ENCODE measurements around the gene SCUBE1.

- TF ChIP-seq CTCF (IDR thresholded peaks at IDR 0.05) (no peak), POLR2AphosphoS5 (IDR thresholded peaks at IDR 0.05) (no peak), POLR2A (IDR thresholded peaks at IDR 0.05) (no peak)
Observed at GRCh38 chr22:43330178-43331068, 12.7 kb downstream of the SCUBE1 start.
